Progenitor cell of endocrine pancreas (in vitro differentiated cells): ENCODE data around the gene THOP1. TPM values are rescaled to one million over a fixed set of nuclear protein-coding genes. Genes with fewer than 3 reads are reported as not detected.

ENCODE experiments used
- DNase-seq: peaks from one replicate; pipeline ENCODE4 v3.0.0; 2021; ENCODE audit warnings: low spot score; ENCODE audit not compliant: unreplicated experiment
- H3K27ac Mint-ChIP-seq: 2 replicates; pipeline ENCODE4 v1.8.0; 2021; ENCODE audit warnings: mild to moderate bottlenecking, moderate library complexity, mixed read lengths
- H3K27me3 Mint-ChIP-seq: 2 replicates; pipeline ENCODE4 v1.8.0; 2021; ENCODE audit warnings: mixed read lengths
- H3K36me3 Mint-ChIP-seq: 2 replicates; pipeline ENCODE4 v1.8.0; 2022; ENCODE audit warnings: mixed read lengths; ENCODE audit not compliant: insufficient read depth
- H3K4me1 Mint-ChIP-seq: 2 replicates; pipeline ENCODE4 v1.8.0; 2021; ENCODE audit warnings: low read depth, mixed read lengths
- H3K4me3 Mint-ChIP-seq: 2 replicates; pipeline ENCODE4 v1.8.0; 2021; ENCODE audit warnings: low read depth, mild to moderate bottlenecking, moderate library complexity, mixed read lengths
- H3K9me3 Mint-ChIP-seq: 2 replicates; pipeline ENCODE4 v1.8.0; 2021; ENCODE audit warnings: low read depth, mixed read lengths
- CTCF ChIP-seq: fragments of 200-600 bp; sonication (generic); IDR thresholded peaks from one replicate; pipeline ENCODE4 v1.5.0; 2021; ENCODE audit warnings: antibody characterized with exemption, mild to moderate bottlenecking; ENCODE audit not compliant: unreplicated experiment
- total RNA-seq: library from RNA; stranded (reverse); gene quantifications from 2 replicates; pipeline ENCODE4 v1.2.1, GENCODE V29; 2021

Gene THOP1
- total RNA-seq, 1 donor from 2014 or later: 108 TPM

DNA sequence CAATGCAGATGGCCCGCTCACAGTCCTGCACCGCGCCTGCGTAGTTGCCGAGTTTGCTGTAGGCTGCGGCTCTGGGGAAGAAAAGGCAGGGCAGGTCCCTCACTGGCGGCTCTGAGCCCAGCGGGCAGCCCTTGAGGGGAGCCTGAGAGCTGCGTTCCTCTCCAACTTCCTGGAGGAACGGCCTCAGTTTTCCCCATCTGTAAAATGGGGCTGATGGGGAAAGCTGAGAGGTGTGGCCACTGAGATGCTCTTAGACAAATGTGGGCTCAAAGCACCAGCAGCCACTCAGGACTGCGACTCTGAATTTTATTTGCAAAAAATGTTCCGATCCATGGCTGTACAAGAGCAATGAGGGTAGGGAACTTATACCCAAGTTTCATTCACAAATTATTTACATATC, 21.6 kb upstream of the THOP1 start:
- Mint-ChIP-seq H3K27ac (no peak overlapping the region), H3K9me3 (no peaks in the 10 kb centered on the region), H3K36me3 (peaks cover 12% of the 10 kb centered on the region), H3K4me3 (no peak overlapping the region), H3K27me3 (no peaks in the 10 kb centered on the region), H3K4me1 (no peaks in the 10 kb centered on the region)
- no peak for DNase-seq
- TF ChIP-seq CTCF: no peak

DNA sequence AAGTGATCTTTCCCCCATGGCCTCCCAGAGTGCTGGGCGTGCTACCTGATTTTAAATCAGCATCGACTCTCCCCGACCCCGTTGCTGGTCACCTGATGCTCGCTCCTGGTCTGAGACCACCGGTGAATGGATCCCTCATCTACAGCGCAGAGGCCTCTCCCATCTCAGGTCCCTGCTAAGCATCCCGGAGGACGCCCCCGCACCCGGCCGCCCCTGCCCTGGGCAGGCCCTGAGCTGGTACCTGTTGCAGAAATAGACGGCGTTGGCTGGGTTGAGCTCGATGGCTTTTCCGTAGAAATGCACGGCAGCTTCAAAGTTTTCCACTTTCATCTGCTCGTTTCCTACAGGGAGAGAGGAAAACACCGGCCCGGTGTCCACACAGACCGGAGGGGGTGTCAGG, 20.4 kb upstream of the THOP1 start:
- Mint-ChIP-seq H3K27me3 (no peaks in the 10 kb centered on the region), H3K4me1 (no peaks in the 10 kb centered on the region), H3K4me3 (no peak overlapping the region), H3K9me3 (no peaks in the 10 kb centered on the region), H3K27ac (no peak overlapping the region), H3K36me3 (peaks cover 6% of the 10 kb centered on the region)
- no peak for TF ChIP-seq CTCF
- no peak for DNase-seq

DNA sequence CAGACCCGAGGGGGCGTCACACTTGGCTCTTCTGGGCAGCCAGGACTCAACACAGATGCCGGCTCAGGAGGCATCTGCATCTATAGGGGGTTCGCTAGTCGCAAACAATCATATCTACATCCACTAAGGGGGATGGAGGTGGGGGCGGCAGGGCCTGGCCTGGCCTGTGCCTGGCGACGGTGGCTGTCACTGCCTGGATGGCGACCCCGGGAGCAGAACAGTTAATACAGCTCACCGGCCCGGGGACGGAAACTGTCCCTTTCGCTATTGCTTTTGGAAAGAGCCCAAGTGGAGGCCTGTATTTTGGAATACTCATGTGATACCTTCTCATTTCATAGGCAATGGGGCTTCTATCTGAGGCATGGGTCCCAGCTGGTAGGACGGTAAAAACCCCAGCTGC, 19.9 kb upstream of the THOP1 start:
- H3K27ac Mint-ChIP-seq: no peak overlapping the region
- H3K4me3 Mint-ChIP-seq: no peak overlapping the region
- TF ChIP-seq CTCF: no peak
- peaks cover 5% of the 10 kb centered on the region for H3K36me3 Mint-ChIP-seq
- no peak for DNase-seq
- H3K9me3 Mint-ChIP-seq: no peaks in the 10 kb centered on the region
- no peaks in the 10 kb centered on the region for H3K27me3 Mint-ChIP-seq
- H3K4me1 Mint-ChIP-seq: no peaks in the 10 kb centered on the region

DNA sequence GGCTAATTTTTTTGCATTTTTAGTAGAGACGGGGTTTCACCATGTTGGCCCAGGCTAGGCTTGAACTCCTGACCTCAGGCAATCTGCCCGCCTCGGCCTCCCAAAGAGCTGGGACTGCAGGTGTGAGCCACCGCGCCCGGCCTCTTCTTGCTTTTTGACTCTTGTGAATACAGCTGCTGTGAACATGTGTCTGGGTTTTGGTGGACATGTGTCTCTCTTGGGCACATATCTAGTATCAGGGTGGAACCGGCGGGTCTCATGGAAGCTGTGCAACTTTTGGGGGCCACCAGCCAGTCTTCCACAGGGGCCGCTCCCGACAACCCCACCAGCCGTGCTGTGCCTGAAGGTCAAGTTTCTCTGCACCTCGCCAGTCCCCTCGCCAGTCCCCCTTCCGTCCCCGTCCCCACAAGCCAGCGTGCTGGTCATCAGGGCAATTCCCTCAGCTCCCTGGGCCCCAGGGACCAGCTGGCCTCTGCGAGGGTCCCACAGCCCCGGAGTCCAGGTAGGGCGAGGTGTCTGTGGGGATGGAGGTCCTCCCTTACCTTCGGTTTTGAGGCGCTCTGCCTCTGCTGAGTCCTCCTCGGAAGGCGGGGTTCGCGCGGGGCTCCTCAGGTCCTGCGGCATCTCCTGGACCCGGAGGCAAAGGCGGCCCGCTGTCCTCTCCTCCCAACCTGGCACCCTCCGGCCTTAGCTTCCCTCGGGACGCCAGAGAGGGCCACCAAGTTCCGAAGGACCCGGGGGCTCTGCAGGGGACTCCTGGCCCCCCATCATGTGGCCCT, 18.5 kb upstream of the THOP1 start:
- H3K27ac Mint-ChIP-seq: no peak overlapping the region
- no peaks in the 10 kb centered on the region for H3K27me3 Mint-ChIP-seq
- no peaks in the 10 kb centered on the region for H3K4me1 Mint-ChIP-seq
- no peak for DNase-seq
- no peak for TF ChIP-seq CTCF
- peaks cover 5% of the 10 kb centered on the region for H3K36me3 Mint-ChIP-seq
- H3K4me3 Mint-ChIP-seq: no peak overlapping the region
- no peaks in the 10 kb centered on the region for H3K9me3 Mint-ChIP-seq

DNA sequence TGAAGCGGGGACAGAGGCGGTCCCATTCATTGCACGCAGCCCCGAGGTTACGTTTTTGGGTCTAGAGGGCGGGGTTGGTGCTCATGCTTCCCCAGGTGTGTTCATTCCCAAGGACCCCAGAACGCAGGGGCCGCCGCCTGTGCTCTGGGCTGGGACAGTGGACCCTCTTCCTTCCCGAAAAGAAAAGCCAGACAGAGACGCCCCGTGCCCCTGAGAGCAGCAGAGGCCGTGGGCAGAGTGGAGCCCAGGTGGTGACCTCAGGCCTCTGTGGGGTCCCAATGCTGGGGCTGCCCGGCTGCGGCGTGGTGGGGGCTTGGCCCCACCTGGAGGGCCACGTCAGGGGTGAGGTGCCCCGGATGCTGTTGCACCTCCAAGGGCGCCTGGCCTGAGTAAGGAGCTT, 17.6 kb upstream of the THOP1 start:
- no peaks in the 10 kb centered on the region for H3K9me3 Mint-ChIP-seq

More for the DNA sequence above, 17.6 kb upstream of the THOP1 start:
- H3K36me3 Mint-ChIP-seq: peaks cover 2% of the 10 kb centered on the region
- TF ChIP-seq CTCF: no peak
- no peaks in the 10 kb centered on the region for H3K27me3 Mint-ChIP-seq
- no peak overlapping the region for H3K27ac Mint-ChIP-seq
- no peak for DNase-seq
- H3K4me1 Mint-ChIP-seq: no peaks in the 10 kb centered on the region
- H3K4me3 Mint-ChIP-seq: no peak overlapping the region
